Measurements from ENCODE around the gene LCN6. TPM values are rescaled to one million over a fixed set of nuclear protein-coding genes. Genes with fewer than 3 reads are reported as not detected.

LCN6 gene
- total RNA-seq, 4 donors from 2014 or later = 1.1 to 2.9 TPM; not detected in 2

DNA sequence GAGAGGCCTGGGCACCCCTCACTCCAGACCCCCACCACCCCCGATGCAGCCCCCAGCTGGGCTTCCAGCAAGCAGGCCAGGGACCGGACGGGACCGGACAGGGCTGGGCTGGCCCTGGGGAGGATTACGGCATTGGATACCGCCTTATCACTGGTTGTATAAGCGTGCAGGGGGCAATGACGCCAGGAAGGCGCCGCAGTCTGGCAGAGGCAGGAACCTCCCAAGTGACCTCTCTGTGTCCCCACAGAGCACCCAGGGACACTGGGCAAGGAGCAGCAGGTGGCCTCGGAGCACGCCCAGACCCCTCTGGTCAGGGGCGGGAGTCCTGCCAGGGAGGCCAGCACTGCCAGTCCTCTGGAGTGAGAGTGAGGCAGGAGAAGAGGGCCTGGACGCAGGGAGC, 16.7 kb upstream of the LCN6 start:
- Histone ChIP-seq H3K4me3 (no peak overlapping the region), H3K4me1 (peaks cover 0 to 11% (median 6%) of the 10 kb centered on the region in 4 donors), H3K36me3 (no peaks in the 10 kb centered on the region), H3K27me3 (peaks cover 63% of the 10 kb centered on the region), H3K27ac (no peak overlapping the region), H3K9me3 (no peaks in the 10 kb centered on the region)
- WGBS, 2 donors (ENCODE audit: low coverage in 1 of 2) = 49% methylated on average over 9 of the region's 14 CpGs; no CpG with 5 or more reads in 1 of the 2 donors
- TF ChIP-seq EP300 (IDR thresholded peaks at IDR 0.05; ENCODE audit: low read depth) = no peak
- TF ChIP-seq, protein P1, sequence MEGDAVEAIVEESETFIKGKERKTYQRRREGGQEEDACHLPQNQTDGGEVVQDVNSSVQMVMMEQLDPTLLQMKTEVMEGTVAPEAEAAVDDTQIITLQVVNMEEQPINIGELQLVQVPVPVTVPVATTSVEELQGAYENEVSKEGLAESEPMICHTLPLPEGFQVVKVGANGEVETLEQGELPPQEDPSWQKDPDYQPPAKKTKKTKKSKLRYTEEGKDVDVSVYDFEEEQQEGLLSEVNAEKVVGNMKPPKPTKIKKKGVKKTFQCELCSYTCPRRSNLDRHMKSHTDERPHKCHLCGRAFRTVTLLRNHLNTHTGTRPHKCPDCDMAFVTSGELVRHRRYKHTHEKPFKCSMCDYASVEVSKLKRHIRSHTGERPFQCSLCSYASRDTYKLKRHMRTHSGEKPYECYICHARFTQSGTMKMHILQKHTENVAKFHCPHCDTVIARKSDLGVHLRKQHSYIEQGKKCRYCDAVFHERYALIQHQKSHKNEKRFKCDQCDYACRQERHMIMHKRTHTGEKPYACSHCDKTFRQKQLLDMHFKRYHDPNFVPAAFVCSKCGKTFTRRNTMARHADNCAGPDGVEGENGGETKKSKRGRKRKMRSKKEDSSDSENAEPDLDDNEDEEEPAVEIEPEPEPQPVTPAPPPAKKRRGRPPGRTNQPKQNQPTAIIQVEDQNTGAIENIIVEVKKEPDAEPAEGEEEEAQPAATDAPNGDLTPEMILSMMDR (IDR thresholded peaks at IDR 0.05) = no peak
- no peak for TF ChIP-seq POLR2A (IDR thresholded peaks at IDR 0.05)
- TF ChIP-seq POLR2AphosphoS5 (IDR thresholded peaks at IDR 0.05) = no peak
- no peak for DNase-seq
- intact Hi-C loops (cut with DNase I; ENCODE audit: low total_unique reads) = no loop called here
- in situ Hi-C loops (cut with MboI; ENCODE audit: low pct_ligation_motif_present in 1 of 4, low pct_unique_long_range_greater_than_20kb in 1 of 4, low sequenced_read_pairs in 3 of 4) = no loop called here

DNA sequence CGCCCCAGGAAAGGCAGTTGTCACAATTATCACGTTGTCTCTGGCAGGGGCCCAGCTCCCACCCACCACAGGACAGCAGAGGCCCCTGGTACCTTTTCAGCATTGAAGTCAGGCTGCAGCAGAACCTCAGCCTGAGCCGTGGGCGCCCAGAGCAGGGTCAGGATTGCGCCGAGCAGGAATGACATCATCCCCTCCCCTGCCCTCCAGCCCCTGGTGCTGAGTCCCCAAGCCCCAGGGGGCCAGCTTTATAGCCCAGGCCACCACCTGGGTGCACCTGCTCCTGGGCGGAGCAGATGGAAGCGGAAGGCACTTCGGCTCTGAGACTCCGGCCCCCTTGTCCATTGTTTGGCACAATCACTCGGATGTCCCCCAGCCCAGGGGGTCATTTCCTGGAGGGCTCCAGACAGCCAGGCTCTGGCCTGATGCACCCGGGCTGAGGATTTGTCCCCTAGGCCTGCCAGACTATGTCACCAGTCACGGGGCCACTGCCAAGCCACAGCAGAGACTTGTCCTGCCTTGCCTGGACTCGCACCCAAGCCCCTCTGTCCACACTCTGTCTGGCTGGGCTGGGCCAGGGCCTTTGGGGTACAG, 16.1 kb upstream of the LCN6 start, which contains the start of gene LCN15:
LCN15 (minus strand) TSS at position 218 of the 591 bp plus-strand sequence; CDS start at position 188, 30 bp downstream.
- no peaks in the 10 kb centered on the region for H3K36me3 ChIP-seq
- DNase-seq = no peak
- in situ Hi-C loops (cut with MboI; ENCODE audit: low pct_ligation_motif_present in 1 of 4, low pct_unique_long_range_greater_than_20kb in 1 of 4, low sequenced_read_pairs in 3 of 4) (no loop called here), intact Hi-C loops (cut with DNase I; ENCODE audit: low total_unique reads) (no loop called here)
- H3K4me3 ChIP-seq = no peak within 1 kb of the TSS
- TF ChIP-seq EP300 (IDR thresholded peaks at IDR 0.05; ENCODE audit: low read depth) (no peak), POLR2AphosphoS5 (IDR thresholded peaks at IDR 0.05) (no peak), POLR2A (IDR thresholded peaks at IDR 0.05) (no peak)
- TF ChIP-seq, protein P1 (IDR thresholded peaks at IDR 0.05) = no peak
- H3K4me1 ChIP-seq = peaks cover 0 to 8% (median 5%) of the 10 kb centered on the region in 4 donors
- 55% methylated on average over 14 of the region's 14 CpGs; no CpG with 5 or more reads in 1 of the 2 donors for WGBS, 2 donors (ENCODE audit: low coverage in 1 of 2)
- H3K27ac ChIP-seq = no peak within 1 kb of the TSS
- H3K27me3 ChIP-seq = peaks cover 68% of the 10 kb centered on the region
- H3K9me3 ChIP-seq = no peaks in the 10 kb centered on the region

DNA sequence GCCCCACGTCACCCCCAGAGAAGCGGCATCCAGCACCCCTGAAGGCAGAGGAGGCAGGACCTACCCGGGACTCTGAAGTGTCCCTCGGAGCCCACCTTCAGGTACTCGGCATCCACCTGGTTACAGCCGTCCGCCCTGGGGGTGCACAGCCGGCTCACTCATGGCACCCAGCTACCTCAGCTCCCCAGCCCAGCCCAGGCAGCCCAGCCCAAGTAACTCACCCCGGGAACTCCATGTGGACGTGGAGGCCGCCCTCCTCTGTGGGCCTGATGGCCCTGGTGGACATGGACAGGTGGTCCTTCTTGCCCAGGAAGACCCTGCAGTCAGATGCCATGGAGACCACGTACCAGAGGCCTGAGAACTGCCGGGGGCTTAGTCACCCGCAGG, 15.3 kb upstream of the LCN6 start:
- Histone ChIP-seq H3K4me3 (no peak overlapping the region), H3K36me3 (no peaks in the 10 kb centered on the region), H3K9me3 (no peaks in the 10 kb centered on the region), H3K27ac (no peak overlapping the region), H3K4me1 (peaks cover 0 to 8% (median 5%) of the 10 kb centered on the region in 4 donors), H3K27me3 (peaks cover 65% of the 10 kb centered on the region)
- no peak for DNase-seq
- 89% methylated on average over 6 of the region's 14 CpGs; no CpG with 5 or more reads in 1 of the 2 donors for WGBS, 2 donors (ENCODE audit: low coverage in 1 of 2)
- in situ Hi-C loops (cut with MboI; ENCODE audit: low pct_ligation_motif_present in 1 of 4, low pct_unique_long_range_greater_than_20kb in 1 of 4, low sequenced_read_pairs in 3 of 4) (no loop called here), intact Hi-C loops (cut with DNase I; ENCODE audit: low total_unique reads) (no loop called here)
- TF ChIP-seq POLR2A (IDR thresholded peaks at IDR 0.05) (no peak), POLR2AphosphoS5 (IDR thresholded peaks at IDR 0.05) (no peak), EP300 (IDR thresholded peaks at IDR 0.05; ENCODE audit: low read depth) (no peak)
- TF ChIP-seq, protein P1 (IDR thresholded peaks at IDR 0.05) = no peak

DNA sequence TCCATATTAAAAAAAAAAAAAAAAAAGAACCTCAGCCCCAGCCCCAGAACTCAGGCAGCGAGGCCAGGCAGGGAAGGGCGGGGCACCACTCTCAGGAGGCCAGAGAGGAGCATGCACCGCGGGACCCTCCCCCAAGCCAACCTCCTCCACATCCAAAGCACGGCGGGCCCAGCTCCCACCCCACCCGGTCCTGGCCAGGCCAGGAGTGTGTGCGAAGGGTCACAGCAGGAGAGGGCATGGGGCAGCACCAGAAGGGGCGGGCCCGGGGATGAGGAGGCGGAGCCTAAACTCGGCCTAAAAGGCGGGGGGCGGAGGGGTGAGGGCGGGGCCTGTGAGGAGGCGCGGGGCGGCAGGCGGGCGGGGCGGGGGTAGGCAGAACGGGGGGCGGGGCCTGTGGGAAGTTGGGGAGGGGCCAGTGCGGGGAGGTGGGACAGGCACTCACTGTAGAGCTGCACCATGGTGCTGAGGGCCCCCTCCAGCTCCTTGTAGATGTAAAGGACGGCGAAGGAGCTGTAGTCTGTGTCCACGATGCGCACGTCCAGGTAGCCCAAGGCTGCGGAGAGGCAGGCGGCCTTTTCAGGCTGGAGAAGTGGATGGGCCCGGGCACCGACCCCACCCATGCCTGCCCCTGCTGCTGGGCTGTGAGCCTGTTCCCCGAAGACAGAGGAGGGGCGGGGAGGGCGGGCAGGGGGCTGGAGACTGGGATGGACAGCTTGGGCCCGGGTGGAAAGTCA, 14.8 kb upstream of the LCN6 start:
- WGBS, 2 donors (ENCODE audit: low coverage in 1 of 2) = 26% methylated on average over 28 of the region's 37 CpGs; no CpG with 5 or more reads in 1 of the 2 donors
- Histone ChIP-seq H3K27me3 (peaks cover 62% of the 10 kb centered on the region), H3K36me3 (no peaks in the 10 kb centered on the region), H3K4me3 (no peak overlapping the region), H3K4me1 (peaks cover 0 to 8% (median 5%) of the 10 kb centered on the region in 4 donors), H3K27ac (no peak overlapping the region), H3K9me3 (no peaks in the 10 kb centered on the region)
- no peak for TF ChIP-seq POLR2A (IDR thresholded peaks at IDR 0.05)
- no peak for TF ChIP-seq EP300 (IDR thresholded peaks at IDR 0.05; ENCODE audit: low read depth)
- TF ChIP-seq, protein P1 (IDR thresholded peaks at IDR 0.05) = no peak
- TF ChIP-seq POLR2AphosphoS5 (IDR thresholded peaks at IDR 0.05) = no peak
- peak; percentile 52 for DNase-seq
- in situ Hi-C loops (cut with MboI; ENCODE audit: low pct_ligation_motif_present in 1 of 4, low pct_unique_long_range_greater_than_20kb in 1 of 4, low sequenced_read_pairs in 3 of 4) (no loop called here), intact Hi-C loops (cut with DNase I; ENCODE audit: low total_unique reads) (no loop called here)

Data from transverse colon (tissue), 4 donors.